ENCODE results near the gene SPINK9.
"Not testable (repeated sequence)": the region's sequence is repeated elsewhere in the genome, so short reads cannot be mapped to it uniquely, and the experiment has no call there.

SPINK9 gene

GRCh38 chr5:148335259-148335658, at the start of gene SPINK9:
TSS of gene SPINK9 (plus strand) at chr5:148335559. CDS start at chr5:148335614, 55 bp downstream.
- DNase-seq, result no peak

GRCh38 chr5:148290271-148291195, 44.8 kb upstream of the SPINK9 start:
- DNase-seq, result no peak

GRCh38 chr5:148297731-148298130, 37.6 kb upstream of the SPINK9 start:
- no peak for DNase-seq

- DNase-seq, result no peak
Measured at GRCh38 chr5:148306446-148306845, 28.9 kb upstream of the SPINK9 start.

- no peak for DNase-seq
Measured at GRCh38 chr5:148309019-148309418, 26.3 kb upstream of the SPINK9 start.

GRCh38 chr5:148309746-148310145, 25.6 kb upstream of the SPINK9 start:
- DNase-seq, result no peak

- DNase-seq, result no peak
Measured at GRCh38 chr5:148311484-148311883, 23.9 kb upstream of the SPINK9 start.

GRCh38 chr5:148312153-148312552, 23.2 kb upstream of the SPINK9 start, which contains the start of gene SPINK7:
TSS of gene SPINK7 (plus strand) at chr5:148312423. CDS start at chr5:148312484, 61 bp downstream.
- no peak for DNase-seq

GRCh38 chr5:148314187-148314586, 21.2 kb upstream of the SPINK9 start:
- no peak for DNase-seq

- no peak for DNase-seq
Measured at GRCh38 chr5:148314731-148315130, 20.6 kb upstream of the SPINK9 start.

- not testable (repeated sequence) for DNase-seq
Measured at GRCh38 chr5:148320011-148320963, 15.1 kb upstream of the SPINK9 start.

GRCh38 chr5:148333262-148333849, 2.0 kb upstream of the SPINK9 start:
- no peak for DNase-seq

GRCh38 chr5:148336704-148337435, 1.5 kb downstream of the SPINK9 start:
- DNase-seq, result no peak

- no peak for DNase-seq
Measured at GRCh38 chr5:148342371-148343045, 7.1 kb downstream of the SPINK9 start.

GRCh38 chr5:148343046-148343407, 7.7 kb downstream of the SPINK9 start:
- DNase-seq, result no peak

- DNase-seq, result no peak
Measured at GRCh38 chr5:148343603-148344487, 8.5 kb downstream of the SPINK9 start.

GRCh38 chr5:148347706-148348105, 12.3 kb downstream of the SPINK9 start:
- DNase-seq, result no peak

- no peak for DNase-seq
Measured at GRCh38 chr5:148352696-148353095, 17.3 kb downstream of the SPINK9 start.

GRCh38 chr5:148353634-148354033, 18.3 kb downstream of the SPINK9 start:
- DNase-seq, result no peak

- DNase-seq, result no peak
Measured at GRCh38 chr5:148364343-148364742, 29.0 kb downstream of the SPINK9 start.

- no peak for DNase-seq
Measured at GRCh38 chr5:148368299-148368698, 32.9 kb downstream of the SPINK9 start.

All from NCI-H226 (cell line).